ENCODE measurements around the gene RNF20. TPM values are rescaled to one million over a fixed set of nuclear protein-coding genes. Genes with fewer than 3 reads are reported as not detected.

Gene RNF20
- total RNA-seq, 2 experiments from 2014 or later, result 37.2 to 46.4 TPM

Other genes starting within 250 kb of the RNF20 start
- gene BAAT, start 148.8 kb upstream of the RNF20 start, total RNA-seq, result under 1 TPM in 1 of 2 experiments, not detected in 1; 0.07 TPM
- gene MRPL50, start 135.2 kb upstream of the RNF20 start, total RNA-seq, result 10 to 100 TPM; 15.5 to 17.0 TPM
- 10 to 100 TPM; 10.2 to 13.1 TPM for gene ZNF189, start 135.0 kb upstream of the RNF20 start, total RNA-seq
- gene ALDOB, start 98.1 kb upstream of the RNF20 start, total RNA-seq, result not detected
- gene PPP3R2, start 61.1 kb downstream of the RNF20 start, total RNA-seq, result not detected
- not detected for gene GRIN3A, start 204.8 kb downstream of the RNF20 start, total RNA-seq

All from activated CD4-positive, alpha-beta T cell treated with anti-CD3 and anti-CD28 coated beads for 36 hours (primary cell).